HG03565 (cell line): ENCODE results near the gene TMBIM4.
A peak's percentile ranks its signal among the peaks of the same experiment; 100 is the strongest.
"Not testable (repeated sequence)": the region's sequence is repeated elsewhere in the genome, so short reads cannot be mapped to it uniquely, and the experiment has no call there.

Experiments
- ATAC-seq: cut with Tn5 transposase; IDR thresholded peaks from one replicate; pipeline ENCODE4 v1.9.1; 2021; ENCODE audit warnings: mild to moderate bottlenecking, moderate library complexity; ENCODE audit not compliant: unreplicated experiment

Gene TMBIM4, protein sequence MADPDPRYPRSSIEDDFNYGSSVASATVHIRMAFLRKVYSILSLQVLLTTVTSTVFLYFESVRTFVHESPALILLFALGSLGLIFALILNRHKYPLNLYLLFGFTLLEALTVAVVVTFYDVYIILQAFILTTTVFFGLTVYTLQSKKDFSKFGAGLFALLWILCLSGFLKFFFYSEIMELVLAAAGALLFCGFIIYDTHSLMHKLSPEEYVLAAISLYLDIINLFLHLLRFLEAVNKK

DNA sequence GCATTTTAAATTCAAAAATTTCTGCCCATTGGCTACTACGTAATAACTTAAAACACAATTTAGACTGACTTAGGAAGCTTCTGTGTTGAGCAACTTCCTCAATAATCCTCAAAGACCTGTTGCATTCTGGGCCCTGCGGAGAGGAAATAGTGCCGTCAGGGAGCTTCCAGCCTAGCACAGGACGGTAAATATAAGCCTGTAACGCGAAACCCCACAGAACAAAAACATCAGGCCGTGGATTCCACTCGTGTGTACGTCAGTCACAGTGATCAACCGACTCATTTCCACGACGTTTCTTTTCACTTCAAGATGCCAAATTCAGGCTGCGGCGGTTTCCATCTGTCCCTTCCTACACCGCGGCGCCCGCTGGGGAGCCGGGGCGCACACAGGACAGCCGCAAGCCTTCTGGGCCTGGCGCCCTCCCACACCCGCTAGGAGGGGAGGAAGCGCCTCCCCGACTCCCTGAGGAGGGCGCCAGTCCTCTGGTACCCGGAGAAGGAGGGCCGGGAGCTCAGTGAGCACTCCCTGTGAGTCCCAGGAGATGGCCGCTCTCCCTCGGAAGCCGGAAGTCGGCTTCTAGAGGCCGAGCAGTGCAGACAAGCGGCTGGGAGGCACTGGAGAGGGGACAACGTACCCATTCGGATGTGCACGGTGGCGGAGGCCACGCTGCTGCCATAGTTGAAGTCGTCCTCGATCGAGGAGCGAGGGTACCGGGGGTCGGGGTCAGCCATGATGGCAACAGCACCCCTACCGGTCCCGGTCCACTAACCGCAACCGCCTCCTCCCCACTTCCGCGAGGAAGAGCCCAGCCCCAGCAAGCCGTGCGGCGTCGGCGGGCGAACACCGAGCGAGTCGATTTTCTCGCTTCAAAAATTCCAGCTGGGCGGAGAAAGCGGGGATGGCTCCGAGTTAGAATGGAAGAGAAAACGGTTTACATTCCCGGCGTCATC, at the start of gene TMBIM4:
TMBIM4 (minus strand) TSS at position 776 of the 950 bp plus-strand sequence; CDS start at position 731, 45 bp downstream.
- ATAC-seq, result peak; percentile 85

DNA sequence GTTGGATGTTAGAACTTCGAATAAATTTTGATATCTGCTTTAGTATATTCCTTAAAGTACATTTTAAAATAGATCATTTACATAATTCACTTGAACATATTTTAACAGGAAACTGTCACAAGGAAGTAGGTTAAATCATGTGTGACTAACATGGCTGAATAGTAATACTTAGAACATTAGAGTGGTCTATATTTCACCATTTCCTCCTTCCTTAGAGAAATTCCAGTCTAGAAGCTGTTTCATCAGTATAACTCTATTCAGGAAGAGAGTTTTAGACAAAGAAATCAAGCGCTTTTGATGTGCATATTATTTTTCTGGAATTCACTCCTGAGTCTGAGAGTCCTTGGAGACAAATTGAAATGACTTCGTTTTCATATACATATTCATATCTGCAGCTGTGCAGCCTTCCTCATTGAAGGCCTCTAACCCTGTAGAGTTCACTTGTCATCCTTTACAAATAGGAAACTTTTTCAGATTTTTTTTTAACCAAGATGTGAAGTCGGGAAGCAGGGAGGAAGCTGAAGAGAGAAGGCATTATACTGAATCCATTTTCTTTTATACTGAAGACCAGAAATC, 47.6 kb upstream of the TMBIM4 start:
- ATAC-seq, result no peak

DNA sequence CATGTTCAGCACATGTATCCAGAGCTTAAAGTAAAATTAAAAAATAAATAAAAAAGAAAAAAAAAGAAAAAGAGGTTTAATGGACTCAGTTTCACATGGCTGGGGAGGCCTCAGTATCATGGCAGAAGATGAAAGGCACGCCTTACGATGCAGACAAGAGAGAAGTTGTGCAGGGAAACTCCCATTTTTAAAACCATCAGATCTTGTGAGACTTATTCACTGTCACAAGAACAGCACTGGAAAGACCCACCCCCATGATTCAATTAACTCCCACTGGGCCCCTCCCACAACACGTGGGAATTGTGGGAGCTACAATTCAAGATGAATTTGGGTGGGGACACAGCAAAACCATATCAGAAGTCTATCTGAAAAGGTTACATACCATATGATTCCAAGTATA, 43.2 kb upstream of the TMBIM4 start:
- not testable (repeated sequence) for ATAC-seq

DNA sequence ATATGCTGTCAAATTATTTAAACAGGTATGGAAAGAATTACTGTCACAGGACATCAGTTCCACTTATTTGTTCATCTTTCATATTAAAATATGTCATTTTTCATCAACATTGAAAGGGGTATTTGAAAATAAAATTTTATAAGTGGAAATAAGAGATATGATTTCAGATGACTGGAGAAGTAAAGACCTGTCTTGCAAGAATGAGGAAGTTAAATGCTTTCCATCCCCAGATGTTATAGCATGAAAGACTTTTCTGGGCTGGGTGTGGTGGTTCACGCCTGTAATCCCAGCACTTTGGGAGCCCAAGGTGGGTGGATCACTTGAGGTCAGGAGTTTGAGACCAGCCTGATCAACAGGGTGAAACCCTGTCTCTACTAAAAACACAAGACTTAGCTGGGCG, 41.8 kb upstream of the TMBIM4 start:
- not testable (repeated sequence) for ATAC-seq

DNA sequence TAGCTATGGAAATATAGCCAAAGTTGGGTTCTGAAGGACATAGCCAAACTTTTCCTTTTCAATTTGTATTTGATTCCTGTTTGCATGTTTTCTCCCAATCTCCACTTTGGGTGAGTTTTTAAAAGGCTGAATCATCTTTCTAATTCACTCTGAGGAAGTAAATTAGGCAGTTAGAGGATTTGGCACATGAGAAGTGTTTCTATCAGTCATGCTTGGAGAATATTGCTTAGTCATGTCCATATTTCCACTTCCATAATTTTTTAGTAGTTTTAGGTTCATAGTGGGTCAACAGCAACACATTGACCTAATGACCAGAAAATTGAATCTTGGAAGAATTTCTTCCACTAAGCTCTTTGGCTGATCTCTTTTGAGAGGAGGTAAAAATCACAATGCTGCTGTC, 41.0 kb upstream of the TMBIM4 start:
- no peak for ATAC-seq

DNA sequence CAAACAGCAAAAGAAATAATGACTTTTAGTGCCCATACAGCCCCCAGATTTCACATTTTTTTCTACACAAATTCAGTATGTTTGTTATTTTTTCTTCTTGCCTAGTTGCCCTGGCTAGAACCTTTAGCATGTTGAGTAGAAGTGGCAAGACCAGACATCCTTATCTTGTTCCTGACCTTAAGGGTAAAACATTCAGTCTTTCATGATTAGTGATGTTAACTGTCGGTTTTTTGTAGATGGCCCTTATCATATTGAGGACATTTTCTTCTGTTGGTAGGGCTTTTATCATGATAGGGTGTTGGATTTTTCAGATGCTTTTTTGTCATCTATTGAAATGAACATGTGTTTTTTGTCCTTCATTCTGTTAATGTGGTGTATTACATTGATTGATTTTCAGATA, 36.3 kb upstream of the TMBIM4 start:
- no peak for ATAC-seq

DNA sequence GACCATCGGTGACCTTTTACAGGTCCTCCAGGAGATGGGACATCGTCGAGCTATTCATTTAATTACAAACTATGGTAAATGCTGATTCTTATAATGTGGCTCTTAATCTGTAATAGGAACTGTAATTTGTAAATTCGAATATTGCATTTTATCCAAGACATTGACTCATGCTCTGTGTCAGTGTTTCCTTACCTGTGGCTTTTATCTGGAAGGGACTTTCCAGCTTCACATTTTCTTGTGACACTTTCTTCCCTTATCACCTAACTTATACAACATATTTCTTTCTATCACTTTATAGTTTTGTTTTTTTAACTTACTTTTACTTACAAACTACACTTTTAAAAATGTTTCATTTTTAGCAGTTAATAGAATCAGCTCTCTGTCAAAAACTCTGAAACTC, 34.0 kb upstream of the TMBIM4 start:
- ATAC-seq, result no peak

DNA sequence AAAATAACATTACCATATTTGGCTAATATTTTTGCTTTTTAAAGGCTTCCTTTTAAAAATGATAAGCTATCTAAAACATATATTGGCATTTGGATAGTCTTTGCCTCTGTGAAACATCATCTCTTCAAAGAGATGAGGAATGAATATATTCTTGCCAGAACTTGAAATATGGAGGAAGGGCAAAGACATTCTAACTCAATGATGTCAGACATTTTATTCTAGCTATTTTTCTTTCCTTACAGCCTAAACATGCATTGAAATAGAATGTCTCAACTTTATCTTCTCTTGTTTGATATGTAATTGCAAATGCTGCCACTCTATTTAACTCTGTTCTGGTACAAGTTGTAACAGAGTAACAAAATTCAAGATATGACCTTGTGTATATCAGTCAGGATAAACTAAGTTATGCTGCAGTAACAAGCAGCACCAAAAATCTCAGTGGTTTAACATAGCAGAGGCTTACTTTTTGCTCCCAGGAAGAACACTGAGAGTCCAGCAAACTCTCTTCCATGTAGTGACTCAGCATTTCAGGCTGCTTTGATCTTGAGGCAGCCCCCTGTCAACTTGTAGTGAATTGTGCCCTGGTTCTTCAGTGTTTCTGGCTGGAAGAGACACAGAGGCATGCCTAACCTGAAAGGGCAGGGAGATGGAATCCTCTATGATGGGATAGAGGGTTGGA, 30.2 kb upstream of the TMBIM4 start:
- ATAC-seq, result no peak

DNA sequence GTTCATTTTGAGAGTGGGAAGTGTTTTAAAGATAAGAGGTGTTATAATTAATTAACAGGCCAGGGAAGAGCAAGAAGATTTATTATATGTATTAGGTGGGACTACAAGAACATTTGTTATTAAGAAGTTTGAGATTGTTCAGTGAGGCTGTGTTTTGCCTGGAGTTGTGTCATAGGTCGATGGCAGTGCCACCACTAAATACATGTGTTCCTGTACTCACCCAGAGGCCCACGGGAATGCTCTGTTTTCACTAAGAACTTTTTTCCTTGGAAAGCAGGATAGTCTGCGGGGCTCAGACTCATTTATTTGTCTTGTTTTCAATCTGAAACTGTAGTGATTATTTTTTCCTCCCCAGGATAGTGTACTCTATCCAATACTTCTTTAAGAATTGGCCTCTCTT, 29.3 kb upstream of the TMBIM4 start:
- ATAC-seq, result no peak

DNA sequence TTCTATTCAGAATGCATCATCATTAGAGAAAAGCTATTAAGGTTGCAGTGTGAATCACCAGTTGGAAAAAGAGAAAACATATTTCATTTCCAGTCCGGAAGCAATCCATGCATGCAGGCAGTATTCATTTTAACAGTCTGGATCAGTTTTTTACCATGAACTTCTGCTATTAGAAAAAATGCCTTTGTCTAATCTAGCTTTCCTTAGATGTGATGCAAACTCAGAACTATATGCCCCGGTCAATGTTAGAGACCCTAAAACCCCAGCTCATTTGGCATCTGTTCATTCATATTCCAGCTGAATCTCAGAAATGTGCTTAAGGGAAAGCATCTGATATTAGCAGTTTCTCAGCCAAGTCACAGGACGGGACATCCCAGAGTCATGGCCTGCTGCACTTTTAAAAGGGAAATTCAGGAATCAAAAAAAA, 27.7 kb upstream of the TMBIM4 start:
- no peak for ATAC-seq

DNA sequence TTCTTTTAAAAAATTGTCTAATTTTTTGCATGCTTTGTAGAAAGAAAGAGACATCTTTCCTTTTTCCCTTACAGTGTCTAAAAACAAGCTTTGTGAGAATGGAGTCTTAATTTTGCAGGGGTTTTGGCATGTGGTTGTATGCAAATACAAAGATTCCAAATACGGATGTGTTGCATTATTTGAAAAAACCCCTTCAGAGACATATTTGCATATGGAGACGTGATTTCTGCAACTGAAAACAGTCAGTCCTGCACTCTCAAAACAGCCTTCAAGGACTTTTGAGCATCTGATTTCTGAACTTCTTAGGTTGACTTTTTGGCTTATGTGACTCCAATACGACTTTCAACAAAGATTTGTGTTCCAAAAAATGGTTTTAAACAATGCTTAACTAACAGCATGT, 27.0 kb upstream of the TMBIM4 start:
- ATAC-seq, result peak; percentile 88

DNA sequence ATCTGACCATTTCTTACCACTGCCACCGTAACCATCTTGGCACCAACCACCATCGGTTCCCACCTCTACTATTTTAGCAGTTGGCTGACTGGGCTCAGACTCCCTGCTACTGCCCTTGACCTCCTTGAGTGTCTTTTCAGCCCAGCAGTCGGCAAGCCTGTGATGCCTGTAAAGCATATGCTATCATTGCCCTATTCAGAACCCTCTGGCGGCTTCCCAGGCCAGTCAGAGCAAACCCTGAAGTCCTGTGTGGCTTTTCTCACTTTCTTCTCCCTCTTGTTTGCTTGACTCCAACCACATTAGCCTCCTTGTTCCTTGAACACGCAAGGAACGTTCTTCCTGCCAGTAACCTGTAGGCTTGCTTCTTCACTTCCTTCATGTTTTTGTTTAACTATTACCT, 25.4 kb upstream of the TMBIM4 start:
- no peak for ATAC-seq

DNA sequence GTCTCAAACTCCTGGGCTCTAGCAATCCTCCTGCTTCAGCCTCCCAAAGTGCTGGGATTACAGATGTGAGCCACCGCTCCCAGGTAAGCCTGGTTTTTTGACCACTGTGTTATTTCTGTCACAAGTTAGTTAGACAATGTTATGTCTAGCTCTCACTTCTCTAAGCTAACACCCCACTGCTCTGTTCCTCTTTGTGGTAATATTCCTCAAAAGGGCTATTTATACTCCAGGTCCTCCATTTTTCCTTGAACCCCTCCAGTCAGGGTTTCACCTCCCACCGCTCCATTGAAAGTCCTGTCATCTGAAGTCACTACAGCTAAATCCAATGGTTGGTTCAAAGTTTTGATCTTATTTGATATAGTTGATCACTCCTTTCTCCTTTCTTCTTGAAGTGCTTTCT, 24.3 kb upstream of the TMBIM4 start:
- ATAC-seq, result no peak

DNA sequence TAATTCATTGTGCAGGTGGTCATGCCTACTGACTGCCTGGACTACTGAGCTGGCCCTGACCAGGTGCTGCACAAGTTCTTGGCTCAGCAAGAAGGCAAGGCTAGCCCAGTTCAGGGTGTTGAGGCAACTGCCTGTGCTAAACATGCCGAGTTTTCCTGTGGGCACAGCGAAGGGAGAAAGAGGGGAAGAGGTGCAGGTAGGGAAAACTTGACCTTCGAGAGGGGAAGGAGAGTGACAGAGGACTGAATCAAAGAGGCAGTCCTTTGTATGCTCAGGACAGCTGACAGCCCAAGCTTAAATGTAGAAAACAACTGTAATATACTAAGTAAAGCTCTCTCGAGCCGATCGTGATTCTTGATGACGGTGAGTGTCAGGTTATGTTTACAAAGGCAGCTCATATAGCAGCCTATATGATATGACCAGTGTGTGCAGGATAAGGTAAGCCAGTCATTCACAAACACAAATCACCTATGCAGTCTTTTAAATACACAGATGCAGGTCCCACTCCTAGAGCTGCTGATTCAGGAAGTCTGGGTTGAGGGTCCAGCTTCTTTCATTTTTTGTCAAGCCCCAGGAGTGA, 21.8 kb upstream of the TMBIM4 start:
- ATAC-seq, result no peak

DNA sequence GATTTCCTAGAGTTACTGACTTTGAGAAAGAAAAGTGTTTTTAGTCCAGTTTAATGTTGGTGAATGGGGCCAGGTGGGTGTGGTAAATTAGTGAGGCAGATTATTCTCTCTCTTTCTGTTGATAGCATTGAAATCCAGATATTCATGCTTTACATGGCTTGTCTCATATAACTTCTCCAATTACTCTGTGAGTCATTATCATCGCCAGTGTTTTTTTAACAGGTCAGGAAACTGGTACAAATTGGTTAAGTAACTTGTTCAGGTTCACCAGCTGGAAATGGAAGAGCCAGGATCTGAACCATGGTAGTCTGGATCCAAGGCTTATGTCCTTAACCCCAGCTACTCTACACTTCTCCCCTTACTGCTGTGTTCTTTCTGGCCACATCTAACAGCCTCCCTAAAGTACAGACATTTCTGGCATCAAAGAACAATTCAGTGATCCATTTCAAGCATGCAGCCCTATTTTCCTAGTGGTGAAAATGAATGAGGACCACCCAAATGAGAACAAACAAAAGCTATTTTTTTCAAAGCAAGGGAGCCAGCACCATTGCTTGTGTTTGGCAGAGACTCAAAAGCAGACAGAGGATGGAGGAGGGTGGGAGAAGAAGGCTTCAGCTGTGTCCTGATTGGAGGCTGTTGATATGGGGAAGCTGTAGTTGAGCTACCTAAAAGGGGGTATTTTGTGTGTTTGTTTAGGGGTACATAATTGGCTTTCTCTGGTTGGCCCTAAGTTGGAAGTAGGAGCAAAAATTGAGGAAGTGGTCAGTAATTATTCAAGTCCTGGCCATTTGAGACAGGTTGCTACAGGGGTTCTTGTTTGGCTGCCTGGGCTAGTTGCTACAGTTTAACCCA, 20.9 kb upstream of the TMBIM4 start:
- no peak for ATAC-seq

DNA sequence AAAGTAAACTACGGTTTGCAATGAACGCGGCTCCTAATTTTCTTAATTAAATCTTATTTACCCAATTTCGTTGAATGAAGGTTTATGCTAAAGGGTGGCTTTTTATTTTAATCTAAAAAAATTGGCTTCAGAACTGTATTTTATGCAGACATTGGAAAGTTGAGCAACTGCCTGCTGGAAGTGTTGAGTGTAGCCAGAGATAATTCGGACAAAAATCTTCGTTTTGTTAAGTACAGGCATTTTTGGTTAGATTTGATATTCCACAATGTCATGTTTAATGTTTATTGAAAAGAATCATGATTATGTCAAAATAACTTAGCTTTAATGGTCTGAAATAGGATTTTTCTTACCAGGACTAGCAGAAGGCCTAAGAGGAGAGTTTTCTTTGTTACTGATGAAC, 20.1 kb upstream of the TMBIM4 start:
- no peak for ATAC-seq

DNA sequence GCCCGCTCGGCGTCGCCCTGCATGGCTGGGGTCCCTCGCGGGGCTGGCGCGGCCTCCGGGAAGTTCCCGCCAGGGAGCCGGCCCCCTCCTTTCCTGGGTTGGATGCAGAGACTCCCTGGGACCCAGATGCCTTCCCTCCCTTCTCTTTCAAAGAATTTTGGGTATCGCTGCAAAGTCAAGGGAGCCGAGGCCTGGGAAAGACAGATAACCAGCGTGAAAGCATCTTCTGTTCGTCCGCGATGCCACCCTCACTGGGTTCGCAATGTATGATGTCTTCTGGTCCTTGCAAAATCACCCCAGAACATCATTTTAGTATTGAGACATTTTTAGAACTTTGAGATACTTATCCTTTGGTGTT, 19.7 kb upstream of the TMBIM4 start:
- no peak for ATAC-seq

DNA sequence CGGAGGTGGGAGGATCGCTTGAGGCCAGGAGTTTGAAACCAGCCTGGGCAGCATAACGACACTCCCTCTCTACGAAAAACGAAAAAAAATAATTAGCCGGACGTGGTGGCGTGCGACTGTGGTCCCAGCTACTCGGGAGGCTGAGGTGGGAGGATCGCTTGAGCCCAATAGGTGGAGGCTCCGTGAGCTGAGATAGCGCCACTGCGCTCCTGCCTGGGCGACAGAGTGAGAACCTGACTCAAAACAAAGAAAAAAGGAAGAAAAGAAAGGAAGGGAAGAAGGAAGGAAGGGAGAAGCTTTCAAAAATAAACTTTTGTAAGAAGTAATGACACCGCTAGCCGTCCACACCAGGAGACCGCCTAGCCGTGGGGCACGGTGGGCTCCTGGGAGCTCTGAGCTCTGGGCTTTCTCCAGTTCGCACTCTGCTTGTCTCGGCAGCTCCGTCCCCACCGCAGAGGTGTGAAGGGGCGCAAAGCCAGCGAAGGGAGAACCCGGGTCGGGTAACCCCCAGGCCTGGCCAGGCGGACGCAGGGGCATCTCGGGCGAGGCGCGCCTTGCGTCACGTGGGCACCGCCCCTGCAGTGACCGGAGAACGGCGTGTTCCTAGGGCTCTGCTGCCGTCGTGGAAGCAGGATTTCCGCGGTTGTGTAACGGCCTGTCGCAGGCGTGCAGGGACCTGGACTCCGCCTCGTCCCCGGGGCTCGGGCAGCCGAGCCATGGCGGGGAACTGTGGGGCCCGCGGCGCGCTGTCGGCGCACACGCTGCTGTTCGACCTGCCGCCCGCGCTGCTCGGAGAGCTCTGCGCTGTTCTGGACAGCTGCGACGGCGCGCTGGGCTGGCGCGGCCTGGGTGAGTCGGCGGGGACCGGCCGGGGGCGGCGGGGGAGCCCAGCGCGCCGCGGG, 19.0 kb upstream of the TMBIM4 start, which contains the start of gene IRAK3:
IRAK3 (plus strand) TSS at position 631 of the 902 bp plus-strand sequence; CDS start at position 717, 86 bp downstream.
- ATAC-seq, result peak; percentile 43

DNA sequence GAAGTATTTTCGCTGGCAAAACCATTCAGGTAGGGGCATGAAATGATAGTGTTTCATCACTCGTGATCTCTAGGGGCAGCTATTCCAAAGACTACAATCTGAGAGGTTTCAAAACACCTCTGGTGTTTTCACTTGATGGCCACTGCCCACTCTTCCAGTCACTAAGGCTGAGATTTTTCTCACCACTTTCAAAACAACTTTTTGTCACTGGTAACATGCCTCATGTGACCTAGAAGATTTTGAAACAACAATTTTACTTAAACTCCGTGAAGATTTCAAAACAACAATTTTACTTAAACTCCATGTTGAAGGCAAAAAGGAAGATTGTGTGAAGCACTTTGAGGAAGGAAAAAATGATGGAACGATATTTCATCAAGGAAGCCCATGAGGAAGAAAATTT, 18.0 kb upstream of the TMBIM4 start:
- no peak for ATAC-seq
